Mammary epithelial cell (primary cell): ENCODE data around the gene TNPO2.

Experiments used
- EZH2 ChIP-seq: IDR thresholded peaks from 2 replicates; pipeline ENCODE4 v1.6.1; 2012; ENCODE audit warnings: low read length, inconsistent platforms, borderline replicate concordance
- TF ChIP-seq, protein P1 (sequence below), 2 donors: IDR thresholded peaks in 1 of 2; conservative IDR thresholded peaks in 1 of 2; 2 replicates each; pipeline ENCODE4 v1.5.1; 2011 to 2012; ENCODE audit warnings: inconsistent platforms in 2 of 2, low read length in 2 of 2, mild to moderate bottlenecking in 2 of 2, control low read depth in 1 of 2, low read depth in 1 of 2; ENCODE audit not compliant: insufficient read depth in 1 of 2; ENCODE audit errors: extremely low read depth in 1 of 2

DNA sequence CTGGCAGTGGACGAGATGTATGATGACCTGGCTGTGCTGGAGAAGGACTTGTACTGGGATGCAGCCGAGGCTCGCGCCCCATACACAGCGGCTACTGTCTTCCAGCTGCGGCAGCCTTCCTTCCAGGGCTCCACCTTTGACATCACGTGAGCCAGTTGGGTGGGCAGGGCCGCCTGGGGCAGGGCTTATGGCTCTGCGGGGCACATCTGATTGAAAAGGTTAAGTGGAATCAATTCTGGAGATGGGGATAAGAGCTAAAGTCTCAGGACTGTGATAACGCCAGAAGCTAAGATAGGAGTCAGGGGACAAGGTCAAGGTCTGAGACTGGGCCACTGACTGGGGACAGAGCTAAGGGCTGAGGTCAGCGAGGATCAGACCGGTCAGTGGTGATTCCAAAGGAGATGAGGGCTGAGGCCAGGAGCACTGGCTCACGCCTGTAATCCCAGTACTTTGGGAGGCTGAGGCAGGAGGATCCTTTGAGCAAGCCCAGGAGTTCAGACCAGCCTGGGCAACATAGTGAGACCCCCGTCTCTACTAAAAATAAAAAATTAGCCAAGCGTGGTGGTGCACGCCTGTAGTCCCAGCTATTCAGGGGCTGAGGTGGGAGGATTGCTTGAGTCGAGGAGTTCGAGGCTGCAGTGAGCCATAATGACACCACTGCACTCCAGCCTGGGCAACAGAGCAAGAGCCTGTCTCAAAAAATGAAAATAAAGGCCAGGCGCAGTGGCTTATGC, 32.6 kb upstream of the TNPO2 start:
- TF ChIP-seq, protein P1, sequence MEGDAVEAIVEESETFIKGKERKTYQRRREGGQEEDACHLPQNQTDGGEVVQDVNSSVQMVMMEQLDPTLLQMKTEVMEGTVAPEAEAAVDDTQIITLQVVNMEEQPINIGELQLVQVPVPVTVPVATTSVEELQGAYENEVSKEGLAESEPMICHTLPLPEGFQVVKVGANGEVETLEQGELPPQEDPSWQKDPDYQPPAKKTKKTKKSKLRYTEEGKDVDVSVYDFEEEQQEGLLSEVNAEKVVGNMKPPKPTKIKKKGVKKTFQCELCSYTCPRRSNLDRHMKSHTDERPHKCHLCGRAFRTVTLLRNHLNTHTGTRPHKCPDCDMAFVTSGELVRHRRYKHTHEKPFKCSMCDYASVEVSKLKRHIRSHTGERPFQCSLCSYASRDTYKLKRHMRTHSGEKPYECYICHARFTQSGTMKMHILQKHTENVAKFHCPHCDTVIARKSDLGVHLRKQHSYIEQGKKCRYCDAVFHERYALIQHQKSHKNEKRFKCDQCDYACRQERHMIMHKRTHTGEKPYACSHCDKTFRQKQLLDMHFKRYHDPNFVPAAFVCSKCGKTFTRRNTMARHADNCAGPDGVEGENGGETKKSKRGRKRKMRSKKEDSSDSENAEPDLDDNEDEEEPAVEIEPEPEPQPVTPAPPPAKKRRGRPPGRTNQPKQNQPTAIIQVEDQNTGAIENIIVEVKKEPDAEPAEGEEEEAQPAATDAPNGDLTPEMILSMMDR (conservative IDR thresholded peaks at IDR 0.05 in 1 of 2, IDR thresholded peaks at IDR 0.05 in 1 of 2; ENCODE audit: extremely low read depth in 1 of 2, insufficient read depth in 1 of 2, low read depth in 1 of 2, low read length in 2 of 2) = no peak
- no peak for TF ChIP-seq EZH2
